ENCODE data around the gene PPIA. TPM values are rescaled to one million over a fixed set of nuclear protein-coding genes. Genes with fewer than 3 reads are reported as not detected.
A peak's percentile ranks its signal among the peaks of the same experiment; 100 is the strongest.

Gene PPIA
- total RNA-seq, 1 experiment from 2014 or later, result 2,465 TPM

GRCh38 chr7:44849259-44849884, 52.9 kb downstream of the PPIA start:
- Mint-ChIP-seq H3K4me3 (peak overlapping the region; percentile 99), H3K9me3 (no peaks in the 10 kb centered on the region), H3K4me1 (peaks cover 13% of the 10 kb centered on the region), H3K27ac (peak overlapping the region; percentile 99), H3K27me3 (ENCODE audit: low read depth) (no peaks in the 10 kb centered on the region; the same call in 1 of the 2 replicates), H3K36me3 (no peaks in the 10 kb centered on the region)
- TF ChIP-seq TCF7 (CRISPR knock-in tag; IDR thresholded peaks at IDR 0.05; ENCODE audit: low read depth), result no peak
- no peak for TF ChIP-seq OVOL2 (CRISPR knock-in tag; IDR thresholded peaks at IDR 0.05; ENCODE audit: borderline replicate concordance)
- TF ChIP-seq GABPB1 (CRISPR knock-in tag; IDR thresholded peaks at IDR 0.05), result no peak
- no peak for TF ChIP-seq NR2C2 (CRISPR knock-in tag; IDR thresholded peaks at IDR 0.05)
- TF ChIP-seq ZNF281 (CRISPR knock-in tag; IDR thresholded peaks at IDR 0.05), result no peak
- no peak for TF ChIP-seq SMAD4 (CRISPR knock-in tag; IDR thresholded peaks at IDR 0.05)
- TF ChIP-seq JAZF1 (CRISPR knock-in tag; IDR thresholded peaks at IDR 0.05), result no peak
- POLR2A ChIA-PET, result interaction anchor here (1.5 to 2.4 kb wide), 2 partner anchors 8 to 36 kb away, joined by 7 to 10 read pairs; partner anchors contain the start of gene PURB
- ATAC-seq, result no peak
- CTCF ChIA-PET, result interaction anchor here (1.3 to 2.0 kb wide), 2 partner anchors 263 to 287 kb away, joined by 4 to 9 read pairs; partner anchors contain the start of gene TBRG4
- no peak for DNase-seq (ENCODE audit: low spot score)

DNA sequence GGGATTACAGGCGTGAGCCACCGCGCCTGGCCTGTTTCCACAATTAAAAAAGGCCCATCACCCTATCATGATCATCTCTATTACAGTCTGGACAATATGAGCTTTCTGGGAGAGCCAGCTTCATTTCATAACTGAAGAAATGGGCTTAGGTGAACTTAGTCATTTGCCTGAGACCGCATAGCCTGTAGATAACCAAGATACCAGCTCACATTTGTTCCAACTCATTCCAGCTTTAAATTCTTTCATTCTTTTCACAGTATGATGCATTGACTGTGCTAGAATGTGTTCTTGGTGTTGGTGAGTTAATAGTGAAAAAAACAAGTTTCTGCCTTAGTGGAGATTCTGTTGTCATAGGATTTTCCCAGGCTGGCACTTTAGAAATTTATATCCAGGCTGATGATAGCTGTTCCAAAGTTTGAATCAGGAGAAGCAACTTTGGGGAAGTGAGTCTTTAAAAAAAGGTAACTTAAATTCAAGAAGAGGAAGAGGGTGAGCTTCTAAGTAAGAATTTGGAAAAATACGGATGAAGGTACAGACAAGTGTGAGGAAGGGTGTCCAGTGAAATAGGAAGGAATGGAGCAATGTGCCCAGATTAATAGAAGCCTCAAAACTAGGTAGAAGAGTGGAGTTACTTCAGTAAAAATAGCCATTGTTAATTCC, 53.5 kb downstream of the PPIA start:
- ATAC-seq (no peak), DNase-seq (ENCODE audit: low spot score) (no peak)
- no peaks in the 10 kb centered on the region for H3K36me3 Mint-ChIP-seq
- H3K27me3 Mint-ChIP-seq (ENCODE audit: low read depth), result no peaks in the 10 kb centered on the region; the same call in 1 of the 2 replicates
- CTCF ChIA-PET, result no interaction called here
- POLR2A ChIA-PET, result interaction anchor here (1.5 kb wide), 1 partner anchor 35 kb away, joined by 7 read pairs; the partner anchor contains the start of gene PURB
- H3K9me3 Mint-ChIP-seq, result no peaks in the 10 kb centered on the region
- peak overlapping the region; percentile 99 for H3K4me3 Mint-ChIP-seq
- peak overlapping the region; percentile 45; the same call in 1 of the 2 replicates for H3K27ac Mint-ChIP-seq
- TF ChIP-seq, protein P1, sequence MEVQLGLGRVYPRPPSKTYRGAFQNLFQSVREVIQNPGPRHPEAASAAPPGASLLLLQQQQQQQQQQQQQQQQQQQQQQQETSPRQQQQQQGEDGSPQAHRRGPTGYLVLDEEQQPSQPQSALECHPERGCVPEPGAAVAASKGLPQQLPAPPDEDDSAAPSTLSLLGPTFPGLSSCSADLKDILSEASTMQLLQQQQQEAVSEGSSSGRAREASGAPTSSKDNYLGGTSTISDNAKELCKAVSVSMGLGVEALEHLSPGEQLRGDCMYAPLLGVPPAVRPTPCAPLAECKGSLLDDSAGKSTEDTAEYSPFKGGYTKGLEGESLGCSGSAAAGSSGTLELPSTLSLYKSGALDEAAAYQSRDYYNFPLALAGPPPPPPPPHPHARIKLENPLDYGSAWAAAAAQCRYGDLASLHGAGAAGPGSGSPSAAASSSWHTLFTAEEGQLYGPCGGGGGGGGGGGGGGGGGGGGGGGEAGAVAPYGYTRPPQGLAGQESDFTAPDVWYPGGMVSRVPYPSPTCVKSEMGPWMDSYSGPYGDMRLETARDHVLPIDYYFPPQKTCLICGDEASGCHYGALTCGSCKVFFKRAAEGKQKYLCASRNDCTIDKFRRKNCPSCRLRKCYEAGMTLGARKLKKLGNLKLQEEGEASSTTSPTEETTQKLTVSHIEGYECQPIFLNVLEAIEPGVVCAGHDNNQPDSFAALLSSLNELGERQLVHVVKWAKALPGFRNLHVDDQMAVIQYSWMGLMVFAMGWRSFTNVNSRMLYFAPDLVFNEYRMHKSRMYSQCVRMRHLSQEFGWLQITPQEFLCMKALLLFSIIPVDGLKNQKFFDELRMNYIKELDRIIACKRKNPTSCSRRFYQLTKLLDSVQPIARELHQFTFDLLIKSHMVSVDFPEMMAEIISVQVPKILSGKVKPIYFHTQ (CRISPR knock-in tag; IDR thresholded peaks at IDR 0.05), result no peak
- TF ChIP-seq ZNF121 (CRISPR knock-in tag; IDR thresholded peaks at IDR 0.05) (no peak), NR1H2 (CRISPR knock-in tag; IDR thresholded peaks at IDR 0.05) (no peak), TEAD1 (CRISPR knock-in tag; IDR thresholded peaks at IDR 0.05) (no peak), ATF6 (CRISPR knock-in tag; IDR thresholded peaks at IDR 0.05) (no peak), ZNF423 (CRISPR knock-in tag; IDR thresholded peaks at IDR 0.05) (no peak), ZMAT4 (CRISPR knock-in tag; IDR thresholded peaks at IDR 0.05) (no peak), RELA (CRISPR knock-in tag; IDR thresholded peaks at IDR 0.05; ENCODE audit: borderline replicate concordance) (no peak), ERG (CRISPR knock-in tag; IDR thresholded peaks at IDR 0.05) (no peak), RORB (CRISPR knock-in tag; IDR thresholded peaks at IDR 0.05) (no peak), SP1 (CRISPR knock-in tag; conservative IDR thresholded peaks at IDR 0.05) (no peak), SMAD4 (CRISPR knock-in tag; IDR thresholded peaks at IDR 0.05) (no peak), TCF7 (CRISPR knock-in tag; IDR thresholded peaks at IDR 0.05; ENCODE audit: low read depth) (no peak), ZNF396 (CRISPR knock-in tag; IDR thresholded peaks at IDR 0.05; ENCODE audit: borderline replicate concordance) (no peak)
- TF ChIP-seq, protein P2, sequence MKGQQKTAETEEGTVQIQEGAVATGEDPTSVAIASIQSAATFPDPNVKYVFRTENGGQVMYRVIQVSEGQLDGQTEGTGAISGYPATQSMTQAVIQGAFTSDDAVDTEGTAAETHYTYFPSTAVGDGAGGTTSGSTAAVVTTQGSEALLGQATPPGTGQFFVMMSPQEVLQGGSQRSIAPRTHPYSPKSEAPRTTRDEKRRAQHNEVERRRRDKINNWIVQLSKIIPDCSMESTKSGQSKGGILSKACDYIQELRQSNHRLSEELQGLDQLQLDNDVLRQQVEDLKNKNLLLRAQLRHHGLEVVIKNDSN (CRISPR knock-in tag; IDR thresholded peaks at IDR 0.05), result no peak
- peaks cover 13% of the 10 kb centered on the region for H3K4me1 Mint-ChIP-seq

Measured in WTC11 (cell line).